Endothelial cell of umbilical vein (primary cell): ENCODE results near the gene ATCAY. TPM values are rescaled to one million over a fixed set of nuclear protein-coding genes. Genes with fewer than 3 reads are reported as not detected.

Source experiments
- BruUV-seq: library from RNA; stranded (reverse); fragments of 400-500 nt; replicated peaks from 2 replicates; lab custom pipeline; 2021; lab: Mats Ljungman, UMichigan
- CTCF ChIA-PET: fragments of 300-600, 350-600 bp; sonication (Branson Sonifier 250); formaldehyde crosslinking; loops from one replicate; lab custom pipeline; 2021; ENCODE audit warnings: antibody characterized with exemption, inconsistent platforms; lab: Charles Lee
- POLR2A ChIA-PET: fragments of 300-600, 350-600 bp; sonication (Branson Sonifier 250); formaldehyde crosslinking; loops from one replicate; lab custom pipeline; 2021; ENCODE audit warnings: antibody characterized with exemption, inconsistent platforms; lab: Charles Lee
- DNase-seq: peaks from one replicate; pipeline ENCODE4 v3.0.0-alpha.2; 2011; ENCODE audit warnings: low read depth, low spot score
- FAIRE-seq: peaks from 2 replicates; lab custom pipeline; 2011; peaks lifted over from hg19 to GRCh38; lab: Jason Lieb, UNC
- H2AFZ ChIP-seq: 2 replicates; pipeline ENCODE4 v1.6.0; 2012; ENCODE audit warnings: low read depth, low read length, control low read depth, inconsistent platforms
- H3K27ac ChIP-seq: 2 replicates; pipeline ENCODE4 v1.5.1; 2011; ENCODE audit warnings: low read depth, mild to moderate bottlenecking, control low read depth, low read length, moderate library complexity; ENCODE audit not compliant: insufficient read depth
- H3K27me3 ChIP-seq, 2 experiments: 2 replicates each; pipeline versions ENCODE4 v1.6.0 to v1.6.1; 2011; ENCODE audit warnings: low read length in 2 of 2, mixed read lengths in 1 of 2; ENCODE audit not compliant: control insufficient read depth in 2 of 2, insufficient read depth in 2 of 2
- H3K36me3 ChIP-seq, 2 experiments: 2 replicates in 1 of 2; 3 replicates in 1 of 2; pipeline ENCODE4 v1.5.1; 2011; ENCODE audit warnings: low read length in 2 of 2, mild to moderate bottlenecking in 1 of 2, moderate library complexity in 1 of 2; ENCODE audit not compliant: control insufficient read depth in 2 of 2, insufficient read depth in 2 of 2; ENCODE audit errors: extremely low read depth in 1 of 2
- H3K4me1 ChIP-seq: 3 replicates; pipeline ENCODE4 v1.5.1; 2011; ENCODE audit warnings: mild to moderate bottlenecking, low read length; ENCODE audit not compliant: control insufficient read depth, insufficient read depth; ENCODE audit errors: extremely low read depth
- H3K4me2 ChIP-seq: 2 replicates; pipeline ENCODE4 v1.6.1; 2011; ENCODE audit warnings: low read length, control low read depth, mixed read lengths; ENCODE audit not compliant: insufficient read depth
- H3K4me3 ChIP-seq, 3 experiments: fragments of 200-600 bp in 1 of 3; sonication (generic), shearing (Covaris generic) in 1 of 3; replicated peaks in 1 of 3; 2 replicates each; pipeline ENCODE4 v1.5.1; 2011 to 2016; ENCODE audit warnings: control low read depth in 3 of 3, low read length in 3 of 3, mild to moderate bottlenecking in 2 of 3, inconsistent platforms in 1 of 3, low read depth in 1 of 3, moderate library complexity in 1 of 3; ENCODE audit not compliant: insufficient read depth in 1 of 3
- H3K79me2 ChIP-seq: 2 replicates; pipeline ENCODE4 v1.6.0; 2012; ENCODE audit warnings: low read length, inconsistent platforms; ENCODE audit not compliant: control insufficient read depth, insufficient read depth
- H3K9ac ChIP-seq: replicated peaks from 2 replicates; pipeline ENCODE3; 2011; ENCODE audit warnings: low read length, control low read depth; ENCODE audit not compliant: insufficient read depth; ENCODE audit errors: extremely low read depth
- H3K9me1 ChIP-seq: replicated peaks from 3 replicates; pipeline ENCODE4 v1.6.0; 2011; ENCODE audit warnings: mild to moderate bottlenecking, low read length; ENCODE audit not compliant: control insufficient read depth, insufficient read depth; ENCODE audit errors: extremely low read depth
- H3K9me3 ChIP-seq: replicated peaks from 2 replicates; pipeline ENCODE4 v1.5.1; 2012; ENCODE audit warnings: low read length, inconsistent platforms; ENCODE audit not compliant: control insufficient read depth, insufficient read depth
- H4K20me1 ChIP-seq: replicated peaks from 2 replicates; pipeline ENCODE3; 2011; ENCODE audit warnings: mild to moderate bottlenecking, low read length; ENCODE audit not compliant: control insufficient read depth, insufficient read depth; ENCODE audit errors: extremely low read depth
- EZH2 ChIP-seq: IDR thresholded peaks from 2 replicates; pipeline ENCODE4 v1.6.1; 2012; ENCODE audit warnings: borderline replicate concordance, low read depth, mild to moderate bottlenecking, moderate library complexity, low read length, inconsistent platforms; ENCODE audit not compliant: severe bottlenecking
- FOS ChIP-seq: IDR thresholded peaks from 2 replicates; pipeline ENCODE4 v1.6.1; 2011; ENCODE audit warnings: mild to moderate bottlenecking, low read length, moderate library complexity, borderline replicate concordance; ENCODE audit not compliant: insufficient read depth
- GATA2 ChIP-seq: IDR thresholded peaks from 2 replicates; pipeline ENCODE4 v1.7.0; 2011; ENCODE audit warnings: low read depth, mild to moderate bottlenecking, moderate library complexity, mixed read lengths, low read length; ENCODE audit not compliant: insufficient read length, insufficient read depth
- JUN ChIP-seq: IDR thresholded peaks from 2 replicates; pipeline ENCODE4 v1.6.1; 2011; ENCODE audit warnings: borderline replicate concordance, low read depth; ENCODE audit not compliant: insufficient read length, insufficient read depth
- MYC ChIP-seq: IDR thresholded peaks from one replicate; pipeline ENCODE4 v1.6.1; 2011; ENCODE audit warnings: mild to moderate bottlenecking, low read depth, low read length
- POLR2A ChIP-seq: IDR thresholded peaks from 2 replicates; pipeline ENCODE4 v1.6.1; 2012; ENCODE audit warnings: low read depth, mild to moderate bottlenecking, control low read depth, low read length
- POLR2AphosphoS5 ChIP-seq: IDR thresholded peaks from 2 replicates; pipeline ENCODE4 v1.6.1; 2012; ENCODE audit warnings: low read depth, mild to moderate bottlenecking, control low read depth, low read length, moderate library complexity; ENCODE audit not compliant: insufficient read depth
- dilution Hi-C: fragments of 300-500 bp; cut with MboI; formaldehyde crosslinking; loops from one replicate; pipeline ENCODE4 v1.15.0; 2019; ENCODE audit warnings: low sequenced_read_pairs; ENCODE audit not compliant: extremely low pct_ligation_motif_present
- intact Hi-C: fragments of 100-400 bp; cut with micrococcal nuclease; formaldehyde crosslinking; loops from one replicate; pipeline ENCODE4 v1.10.0; 2022
- polyA plus RNA-seq, 4 experiments: library from polyadenylated mRNA; depleted of rRNA in 3 of 4; stranded (reverse) in 3 of 4; unstranded in 1 of 4; fragments of >200 nt; gene quantifications; 2 replicates each; pipeline versions ENCODE4 v1.2.1 to v1.2.3, GENCODE V29; 2011 to 2012; ENCODE audit warnings: missing spikeins in 1 of 4
- total RNA-seq: library from RNA; stranded (reverse); gene quantifications from 2 replicates; pipeline ENCODE4 v1.2.3, GENCODE V29; 2021
- TF ChIP-seq, protein P1 (sequence below), 2 donors: IDR thresholded peaks; 1 replicate in 1 of 2; 2 replicates in 1 of 2; pipeline ENCODE4 v1.5.1; 2011; ENCODE audit warnings: low read length in 2 of 2, mild to moderate bottlenecking in 2 of 2, moderate library complexity in 2 of 2, control low read depth in 1 of 2, inconsistent platforms in 1 of 2, low read depth in 1 of 2; ENCODE audit not compliant: insufficient read depth in 1 of 2; ENCODE audit errors: extremely low read depth in 1 of 2
- TF ChIP-seq, protein P2 (sequence below): IDR thresholded peaks from 2 replicates; pipeline ENCODE4 v1.6.1; 2011; ENCODE audit not compliant: insufficient read depth, insufficient read length

Gene ATCAY
- total and polyA plus RNA-seq, 2 donors (not counting 3 experiments of a cell fraction or from before 2014, with no cell fraction given) = 0.03 TPM; not detected in 1

DNA sequence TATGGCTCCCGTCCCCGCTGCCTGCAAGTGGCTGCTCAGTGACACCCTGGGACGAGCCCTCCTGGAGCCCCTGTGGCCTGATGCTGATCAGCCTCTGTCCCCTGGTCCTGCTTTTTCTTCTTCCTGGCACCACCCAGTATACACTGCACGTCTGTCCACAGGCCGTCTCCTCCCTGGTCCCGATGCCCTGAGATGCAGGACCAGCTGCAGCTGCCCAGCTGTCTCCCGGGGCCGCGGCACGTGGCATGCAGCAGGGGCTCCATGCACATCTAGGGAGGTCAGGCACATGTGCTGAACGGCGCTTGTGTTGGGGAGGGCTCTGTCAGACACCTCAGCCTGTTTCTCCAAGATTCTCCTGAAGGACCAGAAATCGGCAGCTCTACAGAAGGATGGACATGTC lies 41.8 kb upstream of the ATCAY start:
- FAIRE-seq (no peak), DNase-seq (no peak)
- H3K27me3 ChIP-seq = no peaks in the 10 kb centered on the region
- no peak overlapping the region for H3K9ac ChIP-seq
- CTCF ChIA-PET = no interaction called here
- no peaks in the 10 kb centered on the region for H3K4me1 ChIP-seq
- no peaks in the 10 kb centered on the region for H3K79me2 ChIP-seq
- H3K4me2 ChIP-seq = no peak overlapping the region
- TF ChIP-seq POLR2AphosphoS5 (no peak), JUN (no peak), POLR2A (no peak), GATA2 (no peak), MYC (no peak), FOS (no peak), EZH2 (no peak)
- TF ChIP-seq, protein P1, sequence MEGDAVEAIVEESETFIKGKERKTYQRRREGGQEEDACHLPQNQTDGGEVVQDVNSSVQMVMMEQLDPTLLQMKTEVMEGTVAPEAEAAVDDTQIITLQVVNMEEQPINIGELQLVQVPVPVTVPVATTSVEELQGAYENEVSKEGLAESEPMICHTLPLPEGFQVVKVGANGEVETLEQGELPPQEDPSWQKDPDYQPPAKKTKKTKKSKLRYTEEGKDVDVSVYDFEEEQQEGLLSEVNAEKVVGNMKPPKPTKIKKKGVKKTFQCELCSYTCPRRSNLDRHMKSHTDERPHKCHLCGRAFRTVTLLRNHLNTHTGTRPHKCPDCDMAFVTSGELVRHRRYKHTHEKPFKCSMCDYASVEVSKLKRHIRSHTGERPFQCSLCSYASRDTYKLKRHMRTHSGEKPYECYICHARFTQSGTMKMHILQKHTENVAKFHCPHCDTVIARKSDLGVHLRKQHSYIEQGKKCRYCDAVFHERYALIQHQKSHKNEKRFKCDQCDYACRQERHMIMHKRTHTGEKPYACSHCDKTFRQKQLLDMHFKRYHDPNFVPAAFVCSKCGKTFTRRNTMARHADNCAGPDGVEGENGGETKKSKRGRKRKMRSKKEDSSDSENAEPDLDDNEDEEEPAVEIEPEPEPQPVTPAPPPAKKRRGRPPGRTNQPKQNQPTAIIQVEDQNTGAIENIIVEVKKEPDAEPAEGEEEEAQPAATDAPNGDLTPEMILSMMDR (IDR thresholded peaks at IDR 0.05; ENCODE audit: extremely low read depth in 1 of 2, insufficient read depth in 1 of 2, low read depth in 1 of 2, low read length in 2 of 2) = no peak
- TF ChIP-seq, protein P2, sequence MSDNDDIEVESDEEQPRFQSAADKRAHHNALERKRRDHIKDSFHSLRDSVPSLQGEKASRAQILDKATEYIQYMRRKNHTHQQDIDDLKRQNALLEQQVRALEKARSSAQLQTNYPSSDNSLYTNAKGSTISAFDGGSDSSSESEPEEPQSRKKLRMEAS = no peak
- no peaks in the 10 kb centered on the region for H3K9me1 ChIP-seq
- H3K4me3 ChIP-seq = no peak overlapping the region
- H4K20me1 ChIP-seq = no peaks in the 10 kb centered on the region
- no peaks in the 10 kb centered on the region for H3K9me3 ChIP-seq
- intact Hi-C loops = no loop called here
- H3K36me3 ChIP-seq = no peaks in the 10 kb centered on the region
- POLR2A ChIA-PET = no interaction called here
- dilution Hi-C loops = no loop called here
- H2AFZ ChIP-seq = no peak overlapping the region
- no TSS peak for BruUV-seq
- no peak overlapping the region for H3K27ac ChIP-seq
